ENCODE results near the gene CADPS.
A peak's percentile ranks its signal among the peaks of the same experiment; 100 is the strongest.

The CADPS gene

GRCh38 chr3:62812631-62813030, 62.6 kb downstream of the CADPS start:
- no peak for DNase-seq

GRCh38 chr3:62811119-62811518, 64.1 kb downstream of the CADPS start:
- peak in 1 of 51 donors; percentile 66 for DNase-seq

DNA sequence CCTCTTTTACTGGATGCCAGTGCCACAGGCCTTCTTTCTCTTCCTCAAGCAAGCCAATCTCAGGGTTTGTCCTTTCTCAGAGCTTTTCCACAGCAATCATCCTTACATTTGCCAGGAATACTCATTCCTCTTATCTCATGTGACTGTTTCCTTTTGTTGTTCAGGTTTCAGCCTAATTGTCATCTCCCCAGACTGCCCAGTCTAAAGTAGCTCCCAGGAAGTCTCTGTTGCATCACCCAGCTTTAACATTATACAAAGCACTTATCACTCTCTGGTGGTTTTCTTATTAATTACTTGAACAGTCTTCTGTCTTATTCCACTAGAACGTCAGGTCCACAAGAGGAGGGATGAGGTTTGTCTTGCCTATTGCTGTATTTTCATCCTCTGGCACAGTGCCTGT, 65.8 kb downstream of the CADPS start:
- no peak for DNase-seq

DNA sequence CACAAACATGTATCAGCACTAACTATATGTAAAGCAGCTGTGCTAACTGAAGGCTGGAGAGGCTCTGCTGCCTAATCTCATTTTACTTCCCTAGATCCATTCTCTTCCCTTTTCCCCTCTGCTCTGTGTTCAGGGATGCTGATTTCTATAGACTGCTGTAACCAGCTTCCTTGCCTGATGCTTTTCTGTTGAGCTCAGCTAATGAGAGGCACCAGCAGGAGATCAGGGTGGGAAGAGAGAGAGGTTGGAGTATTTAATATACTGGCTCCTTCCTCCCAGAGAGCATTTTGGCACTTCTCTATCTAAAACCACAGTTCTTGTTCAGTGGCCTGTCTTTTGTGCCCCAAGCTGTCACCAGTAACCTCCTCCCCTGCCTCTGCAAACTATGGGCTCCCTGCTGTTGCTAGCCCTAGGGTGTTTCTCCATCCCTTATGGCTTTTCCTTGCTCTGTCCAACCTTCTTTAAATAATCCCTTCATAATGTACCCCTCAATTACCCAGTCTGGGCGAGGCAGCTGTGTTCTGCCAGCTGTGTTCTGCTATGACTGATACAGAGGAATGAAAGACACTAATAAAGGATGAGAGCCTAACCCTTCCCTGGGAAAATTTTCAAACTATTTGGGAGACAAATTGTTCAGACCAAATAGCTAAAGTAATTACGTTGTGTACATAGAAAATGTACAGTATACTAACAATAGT, 69.5 kb downstream of the CADPS start:
- DNase-seq, result no peak

- DNase-seq, result no peak
Observed at GRCh38 chr3:62805106-62805505, 70.1 kb downstream of the CADPS start.

DNA sequence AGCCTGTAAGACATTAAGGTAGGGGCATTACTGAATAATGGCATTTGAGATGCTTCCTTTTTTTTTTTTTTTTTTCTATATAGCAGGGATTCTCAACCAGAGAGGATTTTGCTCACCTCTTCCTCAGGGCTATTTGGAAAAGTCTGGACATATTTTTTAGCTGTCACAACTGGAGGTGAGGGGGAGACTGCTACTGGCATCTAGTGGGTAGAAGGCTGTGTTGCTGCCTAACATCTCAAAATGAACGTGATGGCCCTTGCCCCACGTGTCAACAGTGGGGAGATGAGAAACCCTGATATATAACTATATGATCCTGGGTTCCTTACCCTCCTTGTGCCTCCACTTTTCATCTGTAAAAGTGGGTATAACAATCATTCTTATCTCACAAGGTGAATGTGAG, 71.9 kb downstream of the CADPS start:
- DNase-seq, result no peak

- DNase-seq, result no peak
Observed at GRCh38 chr3:62798000-62798399, 77.2 kb downstream of the CADPS start.

- DNase-seq, result no peak
Observed at GRCh38 chr3:62797132-62797531, 78.1 kb downstream of the CADPS start.

DNA sequence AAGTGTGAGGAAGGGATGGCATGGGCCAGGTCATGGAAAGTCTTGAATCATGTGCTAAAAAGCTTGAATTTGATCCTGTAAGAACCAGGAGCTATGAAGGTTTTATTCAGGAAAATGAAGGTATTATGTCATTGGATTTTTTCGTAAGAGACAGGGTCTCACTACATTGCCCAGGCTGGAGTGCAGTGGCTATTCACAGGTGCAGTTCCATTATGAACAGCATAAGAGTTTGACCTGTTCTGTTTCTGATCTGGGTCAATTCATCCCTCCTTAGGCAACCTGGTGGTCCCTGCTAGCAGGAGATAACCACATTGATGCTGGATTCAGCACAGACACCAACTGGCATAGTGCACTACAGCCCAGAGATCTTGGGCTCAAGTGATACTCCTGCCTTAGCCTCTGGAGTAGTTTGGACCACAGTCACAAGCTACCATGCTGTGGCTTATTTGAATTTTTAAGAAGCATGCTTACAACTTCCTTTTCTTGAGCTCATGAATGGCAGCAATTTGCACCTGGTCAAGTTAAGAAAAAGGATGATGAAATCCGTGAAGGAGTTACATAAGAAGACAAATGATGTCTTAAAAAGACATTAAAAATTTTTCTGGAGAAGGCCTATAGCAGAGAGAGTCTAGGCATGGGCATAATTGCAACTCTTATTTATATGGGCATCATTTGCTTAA, 79.1 kb downstream of the CADPS start:
- DNase-seq, result no peak

DNA sequence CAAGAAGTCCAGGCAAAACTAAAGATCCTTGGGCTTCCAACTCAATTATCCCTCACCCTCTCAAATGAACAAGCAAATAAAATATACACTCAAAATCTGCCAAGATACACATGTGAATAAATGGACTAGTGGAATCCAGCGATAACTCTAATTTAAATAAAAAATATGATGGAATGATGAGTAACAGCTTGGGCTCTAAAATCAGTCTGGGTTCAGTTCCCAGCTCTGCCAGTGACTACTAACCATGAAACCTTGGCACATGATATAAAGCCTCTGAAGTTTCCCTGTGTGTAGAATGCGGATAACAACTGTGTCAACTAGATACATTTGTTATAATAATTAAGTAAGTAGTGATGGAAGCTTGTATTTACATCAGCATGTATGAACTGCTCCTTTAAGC, 81.3 kb downstream of the CADPS start:
- no peak for DNase-seq

DNA sequence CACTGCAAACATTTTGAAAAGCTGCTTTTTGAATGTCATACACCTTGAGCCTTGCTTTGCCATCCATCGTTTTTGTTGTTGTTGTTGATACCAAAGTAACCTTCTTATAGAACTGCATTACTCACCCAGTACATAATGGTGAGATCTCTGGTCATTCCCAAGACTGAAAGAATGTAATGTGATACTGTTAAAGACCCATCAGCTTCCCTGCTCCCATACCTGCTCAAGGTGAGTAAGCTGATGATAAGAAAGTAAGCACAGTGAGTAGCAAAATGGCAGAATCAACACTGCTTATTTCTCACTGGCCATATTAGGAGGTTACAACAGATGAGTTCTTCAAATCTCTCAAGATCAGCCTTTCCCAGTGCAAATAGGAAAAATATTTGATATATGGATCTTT, 89.8 kb downstream of the CADPS start:
- DNase-seq, result no peak

DNA sequence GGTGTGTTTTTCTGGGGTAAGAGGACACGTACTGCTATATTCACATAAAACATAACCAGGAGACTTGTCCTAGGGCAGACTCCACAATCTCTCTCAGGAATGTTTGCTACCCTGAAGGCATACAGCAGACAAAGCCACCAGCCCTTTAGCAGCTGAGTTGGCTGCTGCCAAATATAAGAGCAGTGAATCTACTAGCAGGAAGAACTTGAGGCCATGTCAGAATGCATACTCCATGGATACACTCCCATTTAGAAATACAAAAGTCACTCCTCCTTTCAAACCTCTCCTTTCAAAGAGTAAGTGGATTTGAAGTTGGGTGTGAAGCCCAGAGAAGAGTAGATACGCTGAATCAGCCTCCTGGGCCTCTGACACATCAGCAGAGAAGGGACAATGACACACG, 94.1 kb downstream of the CADPS start:
- no peak for DNase-seq

DNA sequence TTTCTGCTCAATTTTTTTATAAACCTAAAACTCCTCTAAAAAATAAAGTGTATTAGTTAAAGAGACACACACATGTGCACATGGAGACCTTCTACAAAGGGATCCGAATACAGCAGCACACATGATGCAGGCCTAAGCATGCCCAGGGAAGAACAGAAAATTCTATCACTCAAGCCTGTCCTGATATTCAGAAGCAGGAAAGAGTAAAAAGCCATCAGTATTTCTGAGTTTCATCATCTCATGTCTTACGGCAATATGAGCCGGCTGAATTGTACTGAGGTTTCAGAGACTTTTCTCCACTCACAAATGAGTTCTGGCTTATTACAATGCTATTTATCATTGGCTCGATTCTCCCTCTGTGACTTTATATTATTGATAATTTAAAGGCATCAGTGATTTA, 97.5 kb downstream of the CADPS start:
- DNase-seq, result no peak

- DNase-seq, result no peak
Observed at GRCh38 chr3:62777130-62777529, 98.1 kb downstream of the CADPS start.

DNA sequence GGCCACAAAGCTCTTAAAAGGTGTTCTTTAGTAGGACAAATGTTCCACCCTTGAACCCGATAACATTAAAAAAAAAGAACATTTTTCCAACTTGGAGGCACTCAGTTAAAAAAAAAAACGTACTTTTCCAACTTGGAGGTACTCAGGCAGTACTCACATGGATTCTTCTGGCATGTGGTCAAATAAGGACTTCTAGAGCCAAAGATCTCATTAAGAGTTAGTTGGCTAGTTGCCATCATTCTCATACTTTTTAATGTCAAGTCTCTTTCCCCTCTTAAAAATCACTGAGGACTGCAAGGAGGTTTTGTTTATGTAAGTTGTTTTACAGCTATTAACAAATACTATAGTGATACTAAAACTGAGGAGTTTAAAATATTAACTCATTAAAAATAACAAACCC, 101.0 kb downstream of the CADPS start:
- no peak for DNase-seq

GRCh38 chr3:62771331-62772072, 103.7 kb downstream of the CADPS start:
- no peak for DNase-seq

- no peak for DNase-seq
Observed at GRCh38 chr3:62768896-62769295, 106.3 kb downstream of the CADPS start.

DNA sequence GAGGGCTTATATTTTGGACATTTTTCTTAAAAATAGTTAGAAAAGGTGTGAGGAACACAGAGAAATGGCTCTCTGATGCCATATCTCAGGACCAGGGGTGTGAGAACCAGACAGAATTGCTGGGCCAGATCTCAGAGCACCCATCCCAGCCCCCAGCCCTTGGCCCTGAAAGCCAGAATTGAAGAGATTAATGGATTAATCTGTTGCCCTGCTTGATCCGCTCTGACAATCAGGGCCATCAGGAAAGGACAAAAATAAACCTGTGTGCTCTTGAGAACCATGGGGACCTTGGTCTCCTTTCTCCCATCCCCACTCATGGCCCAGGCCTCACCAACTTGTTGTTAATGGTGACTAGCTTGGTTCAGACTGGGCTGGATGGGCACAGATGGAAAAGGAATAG, 113.5 kb downstream of the CADPS start:
- no peak for DNase-seq

GRCh38 chr3:62761311-62761710, 113.9 kb downstream of the CADPS start:
- no peak for DNase-seq

- DNase-seq, result no peak
Observed at GRCh38 chr3:62758296-62759066, 116.7 kb downstream of the CADPS start.

- DNase-seq, result no peak
Observed at GRCh38 chr3:62757045-62757444, 118.2 kb downstream of the CADPS start.

DNA sequence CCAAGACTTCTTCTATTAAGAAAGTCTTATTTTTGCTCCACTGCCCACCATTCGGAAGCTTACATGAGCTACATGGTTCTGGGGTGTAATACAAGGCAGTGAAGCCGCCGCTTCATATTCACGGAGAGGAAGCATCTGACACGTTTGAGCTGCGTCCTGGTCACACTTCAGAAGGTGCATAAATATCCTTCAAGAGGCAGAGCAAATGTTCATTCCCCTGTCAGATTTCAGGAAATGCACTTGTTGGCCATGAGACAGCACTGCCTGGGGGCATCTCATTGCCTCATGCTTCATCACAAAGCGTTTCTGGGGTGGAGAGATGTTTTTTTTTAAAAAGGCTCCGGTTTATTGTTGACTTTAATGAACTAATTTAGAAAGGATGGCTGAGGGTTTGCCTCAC, 119.9 kb downstream of the CADPS start:
- DNase-seq, result no peak
